ENCODE data around the gene UBN1.

GRCh38 chr16:4855804-4856203 lies 8.5 kb downstream of the UBN1 start:
- TF ChIP-seq CTCF (optimal IDR thresholded peaks at IDR 0.05 in 1 of 3, IDR thresholded peaks at IDR 0.05 in 1 of 3, conservative IDR thresholded peaks at IDR 0.05 in 1 of 3; ENCODE audit: extremely low read depth in 1 of 3, insufficient read depth in 2 of 3, low read length in 3 of 3) (no peak), EZH2 (IDR thresholded peaks at IDR 0.05; ENCODE audit: low read length) (no peak)
